ENCODE data around the gene DDX53. TPM values are rescaled to one million over a fixed set of nuclear protein-coding genes. Genes with fewer than 3 reads are reported as not detected.

DDX53 gene
- not detected in 2 replicates for total RNA-seq

DNA sequence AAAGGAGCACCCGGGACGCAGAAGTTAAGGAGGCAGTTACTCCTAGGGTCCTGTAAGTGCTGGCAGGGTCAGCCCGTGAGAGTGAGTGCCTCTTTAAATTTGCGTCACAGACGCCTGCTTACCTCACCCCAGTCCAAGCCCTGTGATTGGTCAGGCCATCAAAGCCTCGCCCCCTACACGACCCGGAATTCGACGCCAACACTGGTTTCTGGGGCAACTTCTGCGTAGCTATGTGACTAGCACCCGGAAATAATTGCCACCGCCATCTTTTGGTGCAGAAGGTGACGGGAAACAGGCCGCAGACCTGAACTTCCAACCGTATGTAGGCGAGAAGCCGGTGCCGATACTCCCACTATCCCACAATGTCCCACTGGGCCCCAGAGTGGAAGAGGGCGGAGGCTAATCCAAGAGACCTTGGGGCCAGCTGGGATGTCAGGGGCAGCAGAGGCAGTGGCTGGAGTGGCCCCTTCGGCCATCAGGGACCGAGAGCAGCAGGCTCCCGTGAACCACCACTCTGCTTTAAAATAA is at the start of gene DDX53:
DDX53 (plus strand) TSS at position 265 of the 528 bp plus-strand sequence; CDS start at position 363, 98 bp downstream.

Measured in vein endothelial cell (primary cell).